22Rv1 (cell line): ENCODE measurements around the gene SMARCAD1.

Experiments
- ZFX ChIP-seq: fragments of 450-650 bp; IDR thresholded peaks from 2 replicates; pipeline ENCODE4 v1.6.1; 2017; ENCODE audit warnings: antibody characterized with exemption, borderline replicate concordance
- TF ChIP-seq, protein P1 (sequence below): fragments of 450-650 bp; IDR thresholded peaks from 2 replicates; pipeline ENCODE4 v1.5.1; 2017; ENCODE audit warnings: mild to moderate bottlenecking

DNA sequence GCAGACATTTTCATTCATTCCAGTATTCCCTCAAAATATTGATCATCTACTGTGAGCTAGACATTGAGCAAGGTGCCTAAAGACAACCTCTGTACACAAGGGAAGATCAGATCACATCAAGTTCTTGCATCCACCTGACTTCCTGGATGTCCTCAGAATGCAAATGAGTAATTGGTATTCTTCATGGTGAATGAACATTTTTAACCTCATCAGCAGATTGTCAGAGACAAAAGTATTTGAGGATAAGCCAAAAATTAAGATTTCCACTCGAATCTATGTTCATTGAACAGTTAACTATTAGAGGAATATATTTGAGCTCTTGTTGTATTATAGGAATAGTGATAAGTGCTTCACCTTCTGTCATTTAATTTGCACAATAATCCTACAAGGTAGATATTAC is 1.3 kb downstream of the SMARCAD1 start:
- TF ChIP-seq, protein P1, sequence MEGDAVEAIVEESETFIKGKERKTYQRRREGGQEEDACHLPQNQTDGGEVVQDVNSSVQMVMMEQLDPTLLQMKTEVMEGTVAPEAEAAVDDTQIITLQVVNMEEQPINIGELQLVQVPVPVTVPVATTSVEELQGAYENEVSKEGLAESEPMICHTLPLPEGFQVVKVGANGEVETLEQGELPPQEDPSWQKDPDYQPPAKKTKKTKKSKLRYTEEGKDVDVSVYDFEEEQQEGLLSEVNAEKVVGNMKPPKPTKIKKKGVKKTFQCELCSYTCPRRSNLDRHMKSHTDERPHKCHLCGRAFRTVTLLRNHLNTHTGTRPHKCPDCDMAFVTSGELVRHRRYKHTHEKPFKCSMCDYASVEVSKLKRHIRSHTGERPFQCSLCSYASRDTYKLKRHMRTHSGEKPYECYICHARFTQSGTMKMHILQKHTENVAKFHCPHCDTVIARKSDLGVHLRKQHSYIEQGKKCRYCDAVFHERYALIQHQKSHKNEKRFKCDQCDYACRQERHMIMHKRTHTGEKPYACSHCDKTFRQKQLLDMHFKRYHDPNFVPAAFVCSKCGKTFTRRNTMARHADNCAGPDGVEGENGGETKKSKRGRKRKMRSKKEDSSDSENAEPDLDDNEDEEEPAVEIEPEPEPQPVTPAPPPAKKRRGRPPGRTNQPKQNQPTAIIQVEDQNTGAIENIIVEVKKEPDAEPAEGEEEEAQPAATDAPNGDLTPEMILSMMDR = no peak
- TF ChIP-seq ZFX = no peak
